ENCODE data around the gene MAPK12.

DNA sequence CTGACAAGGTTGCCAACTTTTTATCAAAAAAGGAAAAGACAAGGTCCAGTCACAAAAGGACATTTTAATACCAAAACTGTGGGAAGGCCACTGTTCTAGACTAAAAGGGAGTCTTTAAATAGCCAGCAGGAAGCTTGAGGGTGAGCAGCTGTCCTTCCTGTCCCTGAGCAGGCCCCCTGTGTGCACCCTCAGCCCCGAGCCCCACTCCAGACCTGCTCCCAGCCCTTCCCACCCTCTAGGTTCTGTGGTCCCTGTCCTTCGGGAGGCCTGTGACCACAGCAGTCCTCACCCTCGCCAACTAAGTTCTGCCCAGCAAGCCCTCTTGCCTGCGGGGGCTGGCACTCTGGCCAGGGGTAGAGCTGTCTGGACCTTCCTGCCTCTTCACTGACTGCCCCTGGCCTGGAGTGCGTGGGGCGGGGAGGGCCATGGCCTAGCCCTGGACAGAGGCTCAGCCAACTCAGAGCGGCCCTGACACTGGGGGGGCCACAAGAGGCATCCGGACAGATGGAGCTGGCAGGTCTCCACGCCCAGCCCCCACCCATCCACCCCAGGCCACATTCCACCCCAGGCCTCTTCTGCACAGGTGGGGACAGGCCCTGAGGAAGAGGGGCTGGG is 47.6 kb upstream of the MAPK12 start:
- TF ChIP-seq POLR2A (IDR thresholded peaks at IDR 0.05; ENCODE audit: extremely low read depth, insufficient read length) (no peak), MYC (IDR thresholded peaks at IDR 0.05; ENCODE audit: low read depth, low read length) (no peak)
- TF ChIP-seq, protein P1, sequence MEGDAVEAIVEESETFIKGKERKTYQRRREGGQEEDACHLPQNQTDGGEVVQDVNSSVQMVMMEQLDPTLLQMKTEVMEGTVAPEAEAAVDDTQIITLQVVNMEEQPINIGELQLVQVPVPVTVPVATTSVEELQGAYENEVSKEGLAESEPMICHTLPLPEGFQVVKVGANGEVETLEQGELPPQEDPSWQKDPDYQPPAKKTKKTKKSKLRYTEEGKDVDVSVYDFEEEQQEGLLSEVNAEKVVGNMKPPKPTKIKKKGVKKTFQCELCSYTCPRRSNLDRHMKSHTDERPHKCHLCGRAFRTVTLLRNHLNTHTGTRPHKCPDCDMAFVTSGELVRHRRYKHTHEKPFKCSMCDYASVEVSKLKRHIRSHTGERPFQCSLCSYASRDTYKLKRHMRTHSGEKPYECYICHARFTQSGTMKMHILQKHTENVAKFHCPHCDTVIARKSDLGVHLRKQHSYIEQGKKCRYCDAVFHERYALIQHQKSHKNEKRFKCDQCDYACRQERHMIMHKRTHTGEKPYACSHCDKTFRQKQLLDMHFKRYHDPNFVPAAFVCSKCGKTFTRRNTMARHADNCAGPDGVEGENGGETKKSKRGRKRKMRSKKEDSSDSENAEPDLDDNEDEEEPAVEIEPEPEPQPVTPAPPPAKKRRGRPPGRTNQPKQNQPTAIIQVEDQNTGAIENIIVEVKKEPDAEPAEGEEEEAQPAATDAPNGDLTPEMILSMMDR (IDR thresholded peaks at IDR 0.05; ENCODE audit: low read depth, low read length): no peak
- TF ChIP-seq, protein P2, sequence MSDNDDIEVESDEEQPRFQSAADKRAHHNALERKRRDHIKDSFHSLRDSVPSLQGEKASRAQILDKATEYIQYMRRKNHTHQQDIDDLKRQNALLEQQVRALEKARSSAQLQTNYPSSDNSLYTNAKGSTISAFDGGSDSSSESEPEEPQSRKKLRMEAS (IDR thresholded peaks at IDR 0.05; ENCODE audit: low read depth, low read length): no peak

Data from NB4 (cell line).